ENCODE results near the gene KLHL14. TPM values are rescaled to one million over a fixed set of nuclear protein-coding genes. Genes with fewer than 3 reads are reported as not detected.
"Not testable (repeated sequence)": the region's sequence is repeated elsewhere in the genome, so short reads cannot be mapped to it uniquely, and the experiment has no call there.

Gene KLHL14
- total RNA-seq, 2 experiments from 2014 or later, result not detected

DNA sequence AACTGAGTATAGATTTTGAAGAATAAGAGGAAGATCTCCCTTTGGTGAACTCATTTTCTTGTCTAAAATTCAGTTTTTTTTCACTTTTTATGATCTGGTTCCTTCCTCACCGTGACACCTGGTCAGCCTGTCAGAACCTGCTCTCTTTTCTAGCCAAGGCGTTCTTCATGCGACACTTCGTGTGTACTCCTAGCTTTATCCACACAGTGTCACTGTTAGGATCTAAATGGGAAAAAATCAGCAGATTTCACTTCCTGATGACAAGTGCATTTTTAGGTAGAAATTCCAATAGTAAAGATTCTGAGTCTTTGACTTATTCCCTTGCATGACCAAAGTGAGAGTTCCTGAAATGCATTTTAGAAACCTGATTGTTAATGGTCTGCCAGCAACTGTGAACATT lies 89.8 kb downstream of the KLHL14 start:
- H3K27me3 Mint-ChIP-seq, result no peaks in the 10 kb centered on the region
- CTCF ChIA-PET, result no interaction called here
- DNase-seq (no peak), ATAC-seq (no peak)
- no peaks in the 10 kb centered on the region for H3K4me1 Mint-ChIP-seq
- H3K4me3 Mint-ChIP-seq, result no peak overlapping the region
- H3K27ac Mint-ChIP-seq, result no peak overlapping the region
- H3K36me3 Mint-ChIP-seq, result no peaks in the 10 kb centered on the region
- H3K9me3 Mint-ChIP-seq (ENCODE audit: low read depth), result no peaks in the 10 kb centered on the region

- no peaks in the 10 kb centered on the region for H3K9me3 Mint-ChIP-seq (ENCODE audit: low read depth)
- no peak for ATAC-seq
These were observed 95.2 kb downstream of the KLHL14 start for GRCh38 chr18:32677578-32677977.

GRCh38 chr18:32674491-32674890 lies 98.3 kb downstream of the KLHL14 start:
- ATAC-seq (no peak), DNase-seq (no peak)
- CTCF ChIA-PET, result no interaction called here
- H3K4me1 Mint-ChIP-seq, result no peaks in the 10 kb centered on the region
- H3K9me3 Mint-ChIP-seq (ENCODE audit: low read depth), result no peaks in the 10 kb centered on the region
- no peak overlapping the region for H3K27ac Mint-ChIP-seq
- H3K36me3 Mint-ChIP-seq, result no peaks in the 10 kb centered on the region
- peaks cover 4% of the 10 kb centered on the region for H3K27me3 Mint-ChIP-seq
- H3K4me3 Mint-ChIP-seq, result no peak overlapping the region

More at GRCh38 chr18:32677578-32677977, 95.2 kb downstream of the KLHL14 start:
- H3K36me3 Mint-ChIP-seq, result no peaks in the 10 kb centered on the region
- no peak overlapping the region for H3K4me3 Mint-ChIP-seq
- CTCF ChIA-PET, result no interaction called here
- H3K27me3 Mint-ChIP-seq, result peaks cover 4% of the 10 kb centered on the region
- no peak overlapping the region for H3K27ac Mint-ChIP-seq
- no peaks in the 10 kb centered on the region for H3K4me1 Mint-ChIP-seq
- no peak for DNase-seq

DNA sequence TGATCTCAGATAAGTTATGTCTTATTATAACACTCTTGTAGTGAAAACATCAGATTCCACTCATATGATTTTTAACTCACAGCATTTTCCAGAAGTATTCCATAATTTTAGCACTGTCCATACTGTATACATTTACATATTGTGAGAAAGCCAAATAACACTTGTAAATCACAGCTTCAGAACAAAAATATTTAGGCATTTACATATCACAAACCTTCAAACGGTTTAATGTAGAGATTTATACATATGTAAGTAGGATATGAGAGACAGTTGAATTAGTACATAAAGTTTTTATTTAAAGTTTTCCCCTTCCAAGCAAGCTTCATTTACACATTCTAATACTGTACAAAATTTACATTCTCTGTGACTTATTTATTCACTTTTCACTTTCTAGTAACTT lies 100.4 kb downstream of the KLHL14 start:
- ATAC-seq (no peak), DNase-seq (no peak)
- Mint-ChIP-seq H3K4me3 (no peak overlapping the region), H3K9me3 (ENCODE audit: low read depth) (no peaks in the 10 kb centered on the region), H3K36me3 (no peaks in the 10 kb centered on the region), H3K27me3 (peaks cover 4% of the 10 kb centered on the region), H3K4me1 (no peaks in the 10 kb centered on the region), H3K27ac (no peak overlapping the region)
- CTCF ChIA-PET, result no interaction called here

DNA sequence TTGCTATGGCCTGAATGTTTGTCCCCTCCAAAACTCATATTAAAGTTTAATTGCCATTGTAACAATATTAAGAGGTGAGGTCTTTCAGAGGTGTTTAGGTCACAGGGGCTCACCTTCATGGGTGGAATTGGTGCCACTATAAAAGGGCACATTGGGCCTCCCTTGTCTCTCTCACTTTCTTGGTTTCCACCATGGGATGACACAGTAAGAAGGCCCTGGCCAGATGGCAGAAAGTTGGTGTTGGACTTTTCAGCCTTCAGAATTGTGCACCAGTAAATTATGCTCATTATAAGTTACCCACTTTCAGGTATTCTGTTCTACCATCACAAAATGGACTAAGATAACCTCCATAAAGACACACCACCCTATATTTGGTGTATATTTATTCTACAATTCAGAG lies 102.1 kb downstream of the KLHL14 start:
- no peak for DNase-seq
- CTCF ChIA-PET, result no interaction called here
- Mint-ChIP-seq H3K27me3 (peaks cover 4% of the 10 kb centered on the region), H3K9me3 (ENCODE audit: low read depth) (no peaks in the 10 kb centered on the region), H3K4me1 (no peaks in the 10 kb centered on the region), H3K36me3 (no peaks in the 10 kb centered on the region), H3K4me3 (no peak overlapping the region), H3K27ac (no peak overlapping the region)
- ATAC-seq, result no peak

DNA sequence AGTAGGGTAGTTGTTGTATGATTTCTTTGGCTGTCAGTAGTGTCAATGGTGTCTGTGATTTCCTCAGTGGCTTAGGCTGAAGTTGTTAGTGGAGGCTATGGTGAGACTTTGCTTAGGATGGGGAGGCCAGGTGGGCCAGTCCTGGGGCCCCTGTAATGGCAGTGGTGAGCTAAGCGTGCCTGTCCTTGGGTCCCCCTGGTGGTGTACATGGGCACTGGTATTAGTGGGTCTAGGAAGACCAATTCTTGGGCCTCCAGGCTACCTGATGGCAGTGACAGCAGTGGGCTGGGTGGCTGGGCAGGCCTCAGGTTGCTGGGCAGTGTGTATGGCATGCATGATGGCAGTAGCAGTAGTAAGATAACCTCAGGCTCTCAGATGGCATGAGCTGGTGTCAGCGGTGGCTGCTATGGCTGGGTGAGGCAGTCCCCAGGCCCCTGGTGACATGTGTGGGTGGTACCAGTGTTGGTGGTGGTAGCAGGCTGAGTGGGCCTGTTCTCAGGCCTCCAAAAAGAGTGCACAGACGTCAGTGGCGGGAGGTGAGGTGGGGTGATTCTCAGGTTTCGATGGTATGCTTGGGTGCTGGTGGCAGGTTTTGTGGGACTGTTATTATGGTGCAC lies 103.2 kb downstream of the KLHL14 start:
- Mint-ChIP-seq H3K9me3 (ENCODE audit: low read depth) (no peaks in the 10 kb centered on the region), H3K4me1 (no peaks in the 10 kb centered on the region), H3K36me3 (no peaks in the 10 kb centered on the region), H3K27me3 (peaks cover 4% of the 10 kb centered on the region), H3K27ac (no peak overlapping the region), H3K4me3 (no peak overlapping the region)
- DNase-seq, result no peak
- no peak for ATAC-seq
- CTCF ChIA-PET, result no interaction called here

DNA sequence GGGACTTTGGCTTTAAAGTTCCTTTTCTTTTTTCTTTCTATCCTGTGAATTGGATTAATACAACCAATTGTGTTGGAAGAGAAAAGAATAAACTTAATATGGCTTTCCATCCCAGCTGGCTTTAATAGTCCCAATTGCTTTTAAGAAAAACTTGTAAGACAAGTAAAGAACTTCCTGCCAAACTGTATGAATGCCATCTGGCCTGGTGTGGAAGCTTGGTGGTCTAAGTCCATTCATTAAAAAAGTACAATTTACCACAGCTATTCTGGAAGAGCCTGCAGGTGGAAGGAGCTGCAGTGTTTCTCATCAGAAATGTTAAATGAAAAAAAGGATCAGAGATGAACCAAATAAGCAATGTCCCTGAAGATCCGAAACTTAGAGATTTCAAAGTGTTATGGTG lies 103.9 kb downstream of the KLHL14 start:
- no peaks in the 10 kb centered on the region for H3K4me1 Mint-ChIP-seq
- H3K36me3 Mint-ChIP-seq, result no peaks in the 10 kb centered on the region
- ATAC-seq, result no peak
- CTCF ChIA-PET, result no interaction called here
- no peak for DNase-seq
- peaks cover 2% of the 10 kb centered on the region for H3K27me3 Mint-ChIP-seq
- H3K27ac Mint-ChIP-seq, result no peak overlapping the region
- H3K4me3 Mint-ChIP-seq, result no peak overlapping the region
- no peaks in the 10 kb centered on the region for H3K9me3 Mint-ChIP-seq (ENCODE audit: low read depth)

DNA sequence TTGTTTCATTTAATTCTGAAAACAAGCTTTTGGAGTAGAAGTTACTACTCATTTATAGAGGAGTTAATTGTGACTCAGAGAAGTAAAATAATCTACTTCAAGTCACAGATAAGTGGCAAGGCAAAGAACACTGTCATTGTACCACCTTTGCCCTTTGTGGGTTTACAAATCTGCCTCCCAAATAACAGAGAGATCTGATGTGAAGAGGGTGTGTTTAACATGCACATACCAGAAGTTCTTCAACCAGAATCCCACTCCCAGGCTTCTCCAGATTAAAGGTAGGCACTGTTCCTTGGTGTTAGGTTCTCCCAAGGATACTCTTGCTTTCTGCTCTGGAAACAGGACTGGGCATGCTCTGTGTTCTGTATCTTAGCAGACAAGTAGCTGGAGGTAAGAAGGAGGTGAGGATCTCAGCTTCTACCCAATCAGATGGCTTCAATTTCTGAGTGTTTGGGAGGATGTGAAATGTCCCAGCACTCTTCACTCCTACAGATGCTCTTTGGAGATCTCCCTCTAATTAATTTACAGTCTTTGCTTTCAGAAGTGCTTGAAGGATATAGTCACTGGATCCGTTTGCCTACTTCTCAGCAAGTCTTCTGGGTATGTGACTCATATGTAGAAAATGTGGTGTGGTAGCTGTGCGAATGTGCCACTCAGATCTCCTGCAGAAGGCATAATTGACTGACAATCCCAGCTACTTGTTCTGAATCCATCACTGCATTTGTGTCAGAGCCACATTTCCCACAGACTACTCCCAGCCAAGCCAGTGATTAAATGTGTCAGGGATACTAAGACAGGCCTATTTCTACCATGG lies 111.1 kb downstream of the KLHL14 start:
- Mint-ChIP-seq H3K4me1 (peaks cover 3% of the 10 kb centered on the region), H3K27ac (no peak overlapping the region), H3K4me3 (no peak overlapping the region), H3K27me3 (no peaks in the 10 kb centered on the region), H3K9me3 (ENCODE audit: low read depth) (no peaks in the 10 kb centered on the region), H3K36me3 (no peaks in the 10 kb centered on the region)
- no peak for DNase-seq
- CTCF ChIA-PET, result no interaction called here
- ATAC-seq, result no peak

GRCh38 chr18:32654507-32654906 lies 118.3 kb downstream of the KLHL14 start:
- H3K4me3 Mint-ChIP-seq; H3K27me3 Mint-ChIP-seq; H3K36me3 Mint-ChIP-seq; CTCF ChIA-PET; ATAC-seq; DNase-seq; H3K9me3 Mint-ChIP-seq (ENCODE audit: low read depth); H3K27ac Mint-ChIP-seq; H3K4me1 Mint-ChIP-seq: not testable (repeated sequence)

GRCh38 chr18:32637659-32638058 lies 135.2 kb downstream of the KLHL14 start:
- ATAC-seq; H3K27ac Mint-ChIP-seq; DNase-seq; H3K9me3 Mint-ChIP-seq (ENCODE audit: low read depth); CTCF ChIA-PET; H3K27me3 Mint-ChIP-seq; H3K36me3 Mint-ChIP-seq; H3K4me3 Mint-ChIP-seq; H3K4me1 Mint-ChIP-seq: not testable (repeated sequence)

DNA sequence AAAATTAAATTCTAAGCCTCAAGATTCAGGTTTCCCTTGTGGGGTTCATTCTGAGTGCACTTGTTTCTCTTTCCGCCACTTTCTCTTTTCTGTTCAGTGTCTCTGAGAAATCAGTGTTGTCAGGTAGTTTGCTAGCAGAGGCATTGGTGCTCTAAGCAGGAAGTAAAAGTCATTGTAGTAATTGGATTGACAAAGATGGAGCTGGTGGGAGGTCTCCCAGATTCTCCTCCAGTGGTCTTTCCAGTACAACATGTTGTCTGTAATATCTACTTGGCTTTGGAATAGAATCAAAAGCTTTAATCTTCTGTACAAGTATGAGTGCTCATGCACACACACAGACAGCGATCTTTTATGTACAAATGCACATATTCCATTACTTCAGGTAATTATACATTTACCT lies 135.6 kb downstream of the KLHL14 start:
- Mint-ChIP-seq H3K9me3 (ENCODE audit: low read depth) (no peaks in the 10 kb centered on the region), H3K4me1 (no peaks in the 10 kb centered on the region), H3K27me3 (no peaks in the 10 kb centered on the region), H3K27ac (no peak overlapping the region), H3K36me3 (no peaks in the 10 kb centered on the region), H3K4me3 (no peak overlapping the region)
- no peak for DNase-seq
- ATAC-seq, result no peak
- CTCF ChIA-PET, result no interaction called here

DNA sequence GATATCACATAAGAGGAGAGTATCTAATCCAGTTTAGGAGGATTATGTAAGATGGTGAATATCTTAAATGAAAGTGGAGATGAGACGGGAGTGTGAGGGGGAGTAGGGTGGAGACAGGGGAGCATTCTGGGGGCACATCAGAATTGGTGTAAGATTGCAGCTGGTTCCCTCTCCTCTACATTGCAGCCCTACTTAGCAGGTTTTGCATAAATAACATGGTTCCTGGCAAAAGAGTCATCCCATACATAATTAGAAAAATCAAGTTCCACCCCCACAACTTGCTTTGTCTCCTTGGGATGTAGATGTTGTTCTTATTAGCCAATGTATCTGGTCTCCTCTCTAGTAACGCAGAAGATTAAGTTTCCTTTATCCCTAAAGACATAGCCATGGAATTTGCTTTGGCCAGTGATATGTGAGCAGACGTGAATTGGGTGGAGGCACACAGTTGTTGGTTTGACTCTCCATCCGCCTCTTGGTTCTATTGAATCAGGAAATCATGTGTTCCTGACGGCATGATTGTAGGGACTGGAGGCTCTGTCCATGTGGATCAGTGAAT lies 137.9 kb downstream of the KLHL14 start:
- Mint-ChIP-seq H3K4me1 (no peaks in the 10 kb centered on the region), H3K27me3 (no peaks in the 10 kb centered on the region), H3K4me3 (no peak overlapping the region), H3K27ac (no peak overlapping the region), H3K9me3 (ENCODE audit: low read depth) (no peaks in the 10 kb centered on the region), H3K36me3 (no peaks in the 10 kb centered on the region)
- ATAC-seq (no peak), DNase-seq (no peak)
- CTCF ChIA-PET, result no interaction called here

DNA sequence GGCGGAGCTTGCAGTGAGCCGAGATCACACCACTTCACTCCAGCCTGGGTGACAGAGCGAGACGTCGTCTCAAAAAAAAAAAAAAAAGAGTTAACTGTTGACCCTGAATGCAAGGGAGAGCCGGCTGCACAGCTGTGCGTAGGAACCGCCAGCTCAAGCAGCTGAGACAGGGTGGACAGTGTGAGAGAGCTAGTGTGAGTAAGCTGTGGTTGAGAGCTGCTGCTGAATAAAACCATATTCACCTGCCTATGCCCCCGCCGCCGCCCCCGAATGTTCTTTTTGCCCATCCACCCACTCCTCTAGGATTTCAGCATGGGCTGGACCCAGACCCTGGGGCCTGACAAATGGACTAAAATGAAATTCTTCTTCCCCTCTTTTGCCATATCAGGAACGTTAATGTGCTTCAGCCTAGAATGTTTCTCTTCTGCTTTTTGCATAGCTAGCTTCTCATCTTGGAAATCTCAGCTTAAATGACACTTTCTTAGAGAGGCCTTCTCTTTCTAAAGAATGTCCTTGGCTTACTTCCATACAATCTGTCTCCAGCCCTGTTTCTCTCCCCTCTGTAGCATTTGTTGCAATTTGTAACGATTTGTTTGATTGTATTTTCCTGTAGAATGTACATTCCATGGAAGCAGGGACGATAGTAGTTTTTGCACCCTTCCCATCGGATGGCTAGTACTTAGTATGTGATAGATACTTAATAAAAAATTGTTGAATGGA lies 142.7 kb downstream of the KLHL14 start:
- CTCF ChIA-PET, result no interaction called here
- H3K27ac Mint-ChIP-seq, result no peak overlapping the region
- H3K4me1 Mint-ChIP-seq, result no peaks in the 10 kb centered on the region
- H3K36me3 Mint-ChIP-seq, result no peaks in the 10 kb centered on the region
- DNase-seq, result no peak
- no peaks in the 10 kb centered on the region for H3K9me3 Mint-ChIP-seq (ENCODE audit: low read depth)
- no peak overlapping the region for H3K4me3 Mint-ChIP-seq
- no peak for ATAC-seq
- no peaks in the 10 kb centered on the region for H3K27me3 Mint-ChIP-seq

- no peak for ATAC-seq
- no peak for DNase-seq
- CTCF ChIA-PET, result no interaction called here
- Mint-ChIP-seq H3K4me1 (no peaks in the 10 kb centered on the region), H3K36me3 (no peaks in the 10 kb centered on the region), H3K27me3 (no peaks in the 10 kb centered on the region), H3K27ac (no peak overlapping the region), H3K4me3 (no peak overlapping the region), H3K9me3 (ENCODE audit: low read depth) (no peaks in the 10 kb centered on the region)
These were observed 143.5 kb downstream of the KLHL14 start for GRCh38 chr18:32629292-32629691.

All from activated CD8-positive, alpha-beta memory T cell treated with anti-CD3 and anti-CD28 coated beads, Interleukin-2, amount 10 ng/mL, durations not matched to agents 7 days and 5 days (primary cell).